ENCODE measurements around the gene POLR2C. TPM values are rescaled to one million over a fixed set of nuclear protein-coding genes. Genes with fewer than 3 reads are reported as not detected.
A peak's percentile ranks its signal among the peaks of the same experiment; 100 is the strongest.

POLR2C gene
- total RNA-seq, 1 donor from 2014 or later = 46.9 TPM

DNA sequence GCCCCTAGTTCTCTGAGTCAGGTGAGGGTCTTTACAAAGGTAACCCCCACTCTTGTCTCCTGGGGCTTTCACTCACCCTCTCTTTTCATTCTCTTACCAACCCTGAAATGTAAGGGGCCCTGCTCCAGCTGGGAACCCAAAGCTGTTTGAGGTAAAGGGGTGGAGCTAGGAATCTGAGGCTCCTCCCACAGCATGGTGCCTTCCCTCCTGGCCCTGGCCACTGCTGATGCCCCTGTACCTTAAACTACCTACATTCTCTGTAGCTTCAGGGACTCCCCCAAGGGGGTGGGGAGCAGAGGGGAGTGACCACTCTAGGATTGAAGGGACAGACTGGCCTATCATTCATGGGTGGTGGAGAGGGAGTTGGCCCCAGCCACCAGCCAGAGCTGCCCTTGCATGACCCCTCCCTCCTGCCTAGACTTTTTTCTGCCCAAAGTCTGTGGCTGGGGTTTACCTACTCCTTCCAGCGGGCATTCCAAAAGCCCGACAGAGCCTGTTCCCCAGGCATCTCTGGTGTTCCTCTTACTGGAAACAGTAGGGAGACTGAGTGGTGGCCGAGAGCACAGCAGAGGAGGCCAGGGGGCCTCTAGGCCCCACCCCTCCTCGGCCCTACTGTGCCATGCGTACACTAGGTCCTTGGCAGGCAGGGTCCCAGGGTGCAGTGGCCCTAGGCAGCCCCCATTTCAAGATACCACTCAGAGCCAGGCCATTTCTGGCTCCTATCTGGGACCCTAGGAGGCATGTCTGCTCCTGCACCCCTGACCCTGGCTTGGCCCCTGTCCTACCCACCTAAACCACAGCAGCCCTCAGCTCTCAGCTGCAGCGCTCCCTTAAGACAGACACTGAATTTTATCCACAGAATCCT is 14.3 kb downstream of the POLR2C start:
- DNase-seq (ENCODE audit: low spot score) = peak; percentile 46
- intact Hi-C loops (cut with DNase I) = loop anchor here (5.0 kb wide), 1 partner anchor 41 kb away; no protein-coding TSS in a partner anchor

DNA sequence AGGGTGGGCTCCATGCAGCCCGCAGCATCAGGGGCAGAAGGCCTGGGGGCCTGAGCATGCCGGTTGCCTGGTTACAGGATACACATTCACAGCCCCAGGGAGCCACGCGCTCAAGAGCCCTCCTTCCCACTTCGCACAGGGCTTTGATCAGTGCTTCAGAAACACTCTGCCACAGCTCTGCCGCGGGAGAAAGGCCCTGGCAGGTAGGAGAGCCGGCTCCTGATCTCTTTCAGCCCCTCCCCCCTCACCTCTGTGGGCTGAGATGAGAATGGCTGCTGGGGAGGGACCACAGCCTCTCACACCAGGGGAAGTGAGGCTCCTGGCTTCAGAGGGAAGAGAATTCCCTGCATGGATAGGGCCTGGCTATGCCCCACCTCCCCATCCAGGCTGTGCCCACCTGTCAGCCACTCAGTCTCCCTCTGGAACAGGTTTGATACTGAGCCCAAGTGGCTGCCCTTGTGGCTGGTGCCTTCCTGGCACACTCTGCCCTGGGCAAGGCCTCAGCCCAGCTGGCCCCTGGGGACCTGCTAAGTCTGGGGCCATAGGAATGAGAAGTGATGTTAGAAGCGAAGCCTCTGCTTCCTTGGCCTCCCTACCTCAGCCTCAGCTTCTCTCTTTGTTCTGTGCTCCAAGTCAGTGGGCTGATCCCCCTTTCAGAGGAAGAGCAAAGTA is 15.2 kb downstream of the POLR2C start:
- DNase-seq (ENCODE audit: low spot score) = peak; percentile 35
- intact Hi-C loops (cut with DNase I) = loop anchor here (5.0 kb wide), 1 partner anchor 40 kb away; no protein-coding TSS in a partner anchor

DNA sequence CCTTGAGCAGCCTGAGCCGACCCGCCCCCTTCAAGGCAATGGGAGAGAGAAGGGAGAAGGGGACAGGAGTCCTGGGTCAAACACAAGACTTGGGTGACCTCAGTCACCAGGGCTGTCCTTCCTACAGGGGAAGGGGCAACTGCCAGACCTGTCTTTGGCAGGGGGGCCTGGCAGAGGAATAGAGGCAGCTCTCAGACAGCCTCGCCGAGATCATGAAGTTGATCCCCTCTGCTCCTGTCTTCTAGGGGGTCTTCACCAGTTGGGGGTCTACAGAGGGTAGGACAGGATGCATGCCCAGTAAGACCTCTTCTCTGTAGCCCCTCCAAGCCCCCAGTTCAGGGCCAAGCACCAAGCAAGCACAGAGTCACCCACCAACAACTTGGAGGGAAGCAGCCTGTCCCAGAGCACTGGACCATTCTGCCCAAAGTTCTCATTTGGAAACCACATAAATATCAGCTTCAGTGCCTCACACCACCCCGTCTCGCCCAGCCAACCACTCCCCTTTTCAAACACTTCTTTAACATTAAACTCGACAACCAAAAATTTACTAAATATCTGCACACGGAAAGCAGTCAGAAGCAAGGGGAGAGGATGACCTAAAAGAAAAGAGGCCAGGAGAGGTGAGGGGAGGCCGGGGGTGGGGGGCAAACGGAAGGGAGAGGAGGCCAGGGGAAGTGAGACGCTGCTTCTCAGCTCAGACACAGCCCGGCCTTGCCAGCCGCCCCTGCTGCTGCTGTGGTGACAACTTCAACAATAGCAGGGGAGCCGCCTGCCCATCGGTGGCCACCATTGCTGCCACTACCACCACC is 16.1 kb downstream of the POLR2C start:
- intact Hi-C loops (cut with DNase I) = loop anchor here (5.0 kb wide), 1 partner anchor 39 kb away; no protein-coding TSS in a partner anchor
- peak; percentile 59 for DNase-seq (ENCODE audit: low spot score)

DNA sequence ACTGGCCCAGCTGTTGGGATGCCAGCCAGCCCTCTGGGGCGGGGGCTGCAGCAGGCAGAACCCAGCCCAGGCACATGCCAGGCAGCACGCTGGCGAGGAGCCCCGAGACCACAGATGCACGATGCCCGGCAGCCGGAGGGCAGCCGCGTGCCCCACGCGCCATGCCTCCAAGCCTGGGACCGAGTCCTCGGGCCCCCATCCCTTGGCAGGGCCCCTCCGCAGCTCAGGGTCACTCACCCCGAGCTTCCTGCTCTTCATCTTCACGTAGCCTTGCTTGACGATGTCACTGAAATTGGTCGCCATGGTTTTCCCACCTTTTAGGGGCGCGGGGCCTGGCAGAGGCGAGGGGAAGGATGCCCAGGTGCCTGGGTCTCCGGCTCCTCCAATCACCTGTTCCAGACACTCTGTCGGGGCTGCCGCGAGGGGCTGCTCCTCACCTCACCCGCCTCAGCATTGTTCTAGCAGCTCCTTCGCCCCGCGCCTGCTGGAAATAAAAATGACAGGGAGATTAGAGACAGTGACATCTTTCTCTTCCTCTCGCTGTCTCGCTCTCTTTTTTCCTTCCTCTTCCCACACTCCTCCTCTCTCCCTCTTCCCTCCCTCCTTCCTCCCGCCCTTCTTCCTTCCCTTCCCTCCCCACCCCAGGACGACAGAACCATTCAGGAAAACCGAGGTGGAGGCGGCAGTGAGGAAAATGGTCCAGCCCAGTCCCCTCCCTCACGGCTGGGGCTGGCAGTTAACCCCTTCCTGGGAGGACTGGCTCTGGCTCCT is 16.9 kb downstream of the POLR2C start:
- peak; percentile 72 for DNase-seq (ENCODE audit: low spot score)

DNA sequence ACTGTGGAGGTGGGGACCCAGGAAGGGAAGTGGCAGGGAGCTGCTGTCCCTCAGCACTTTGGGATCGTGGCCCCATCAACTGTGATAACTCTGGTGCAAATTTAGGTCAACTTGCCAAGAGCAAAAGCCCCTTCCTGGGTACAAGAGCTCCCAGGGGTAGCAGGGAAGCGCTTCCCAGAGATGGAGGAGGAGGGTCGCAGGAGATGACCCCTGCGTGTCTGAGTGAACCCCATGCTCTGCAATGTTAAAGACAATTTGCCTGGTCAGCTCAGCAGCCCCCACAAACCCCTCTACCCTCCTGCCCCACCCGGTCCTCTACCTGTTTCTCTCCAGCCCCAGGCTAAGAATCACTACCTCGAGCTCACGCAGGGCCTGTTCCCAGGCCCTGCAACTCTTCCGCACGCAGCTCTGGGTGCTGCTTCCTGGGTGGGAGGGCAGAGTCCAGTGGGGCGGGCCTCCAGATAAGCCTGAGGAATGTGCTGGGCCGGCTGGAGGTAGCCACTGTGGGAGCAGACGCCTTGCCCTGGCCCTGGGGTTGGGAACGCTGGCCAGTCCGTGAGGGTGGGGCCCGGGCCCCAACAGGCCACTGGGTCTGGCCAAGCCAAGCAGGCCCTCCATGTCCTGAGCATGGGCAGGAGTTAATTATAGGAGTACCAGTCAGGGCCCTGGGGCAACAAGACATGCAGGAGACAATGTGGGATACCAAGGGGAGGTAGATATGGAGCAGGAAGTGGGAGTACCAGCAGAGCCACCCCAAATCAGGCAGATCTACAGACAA is 17.7 kb downstream of the POLR2C start:
- peak; percentile 76 for DNase-seq (ENCODE audit: low spot score)

More for the DNA sequence above, 16.9 kb downstream of the POLR2C start:
- intact Hi-C loops (cut with DNase I) = loop anchor here (5.0 kb wide), 1 partner anchor 38 kb away; no protein-coding TSS in a partner anchor

DNA sequence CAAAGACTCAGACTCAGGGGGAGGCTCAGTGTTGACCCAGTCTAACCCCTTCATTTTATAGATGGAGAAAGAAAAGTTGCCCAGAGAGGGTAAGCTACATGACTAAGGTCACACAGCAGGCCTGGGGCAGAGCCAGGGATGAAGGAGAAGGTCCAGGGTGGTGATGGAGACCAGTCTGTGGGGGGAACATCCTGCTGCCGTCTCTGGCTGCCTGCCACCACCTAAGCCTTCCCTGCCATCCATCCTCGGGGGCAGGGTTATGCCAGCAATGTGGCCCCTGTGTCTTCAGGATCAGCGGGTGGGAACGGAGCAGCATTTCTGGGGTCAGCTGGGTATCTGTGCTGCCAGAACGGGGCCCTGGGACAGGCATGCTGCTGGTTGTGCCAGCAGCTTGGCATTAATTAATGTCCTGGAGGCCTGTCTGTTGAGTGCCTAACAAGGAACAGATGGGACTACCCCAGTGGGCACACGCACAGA is 18.3 kb downstream of the POLR2C start:
- intact Hi-C loops (cut with DNase I) = no loop called here
- DNase-seq (ENCODE audit: low spot score) = peak; percentile 55

More for the DNA sequence above, 17.7 kb downstream of the POLR2C start:
- intact Hi-C loops (cut with DNase I) = loop anchor here (5.0 kb wide), 1 partner anchor 37 kb away; no protein-coding TSS in a partner anchor

DNA sequence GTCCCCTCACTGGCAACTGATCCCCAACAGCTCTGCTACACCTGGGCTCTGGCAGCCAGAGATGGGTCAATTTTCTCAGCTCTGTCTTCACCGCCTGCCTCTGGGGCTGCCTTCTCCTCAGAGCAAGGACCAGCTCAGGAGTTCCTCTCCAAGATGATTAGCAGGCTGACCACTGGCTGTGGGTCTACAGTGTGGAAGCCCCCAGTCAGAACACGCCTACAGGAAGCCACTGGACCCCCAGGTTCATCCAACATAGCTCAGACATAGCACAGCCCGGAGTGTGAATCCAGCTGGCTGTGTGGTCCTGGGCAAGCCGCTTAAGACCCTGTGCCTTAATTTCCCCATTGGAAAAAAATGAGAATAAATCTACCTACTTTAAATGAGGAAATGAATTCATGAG is 18.9 kb downstream of the POLR2C start:
- intact Hi-C loops (cut with DNase I) = no loop called here
- DNase-seq (ENCODE audit: low spot score) = no peak

DNA sequence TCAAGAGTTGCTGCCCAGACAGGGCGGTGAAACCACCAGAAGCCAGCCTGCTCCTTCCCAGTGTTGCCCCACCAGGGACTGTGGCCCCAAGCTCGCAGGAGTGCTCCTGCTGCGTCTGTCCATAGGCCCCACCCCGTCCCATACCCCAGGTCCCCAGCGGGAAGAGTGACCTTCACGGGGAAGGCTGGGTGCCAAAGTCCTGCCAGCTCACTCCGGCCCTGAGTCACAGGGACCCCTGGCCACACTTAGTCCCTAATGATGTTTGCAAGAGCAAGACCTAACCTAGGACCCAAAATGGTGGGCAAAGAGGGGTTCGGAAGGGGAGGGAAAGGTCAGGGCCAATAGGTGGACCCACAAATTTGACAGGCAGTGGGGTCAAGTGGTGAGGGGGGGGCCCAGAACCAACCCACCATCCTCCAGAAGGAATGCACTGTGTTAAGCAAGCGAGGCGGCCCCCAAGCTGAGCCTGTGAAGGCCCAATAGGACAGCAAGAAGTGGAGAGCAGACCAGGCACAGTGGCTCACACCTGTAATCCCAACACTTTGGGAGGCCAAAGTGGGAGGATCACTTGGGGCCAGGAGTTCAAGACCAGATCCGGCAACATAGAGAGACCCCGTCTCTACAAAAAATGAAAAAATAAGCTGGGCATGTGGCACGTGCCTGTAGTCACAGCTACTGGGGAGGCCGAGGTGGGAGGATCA is 20.5 kb downstream of the POLR2C start:
- DNase-seq (ENCODE audit: low spot score) = no peak
- intact Hi-C loops (cut with DNase I) = no loop called here

DNA sequence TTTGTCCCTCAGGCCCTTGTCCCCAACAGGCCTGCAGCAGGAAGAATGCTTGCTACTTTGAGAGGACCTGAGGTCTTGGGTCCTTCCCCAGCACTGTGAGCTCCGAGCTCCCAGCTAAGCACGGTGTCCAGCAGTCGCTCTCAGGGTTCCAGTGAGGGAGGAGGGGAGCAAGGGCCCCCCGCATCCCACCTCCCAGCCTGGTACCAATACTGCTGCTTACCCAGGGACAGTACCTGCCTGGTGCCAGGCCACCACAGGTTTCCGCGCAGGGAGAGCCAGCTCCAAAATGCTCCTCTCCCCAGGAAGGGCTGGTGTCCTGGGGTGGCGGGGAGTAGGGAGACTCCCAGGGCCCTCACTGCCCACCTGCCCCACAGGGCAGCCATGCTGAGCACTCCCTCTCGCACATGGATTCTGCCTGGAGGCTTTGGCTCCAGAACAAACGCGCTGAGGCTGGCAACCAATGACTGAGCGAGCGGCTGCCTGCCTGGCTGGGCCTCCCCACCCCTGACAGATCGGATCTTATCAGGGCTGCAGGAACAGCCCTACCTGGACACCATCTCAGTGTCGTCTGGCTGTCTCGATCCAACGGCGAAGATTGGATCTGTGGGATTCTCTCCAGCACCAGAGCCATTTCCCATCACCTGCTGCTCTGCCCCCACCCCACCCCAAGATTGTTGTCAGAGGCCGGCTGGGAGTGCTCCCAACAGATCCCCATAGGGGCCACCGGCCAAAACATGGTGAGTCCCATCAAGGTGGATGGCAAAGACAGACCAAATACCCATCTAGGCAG is 21.4 kb downstream of the POLR2C start:
- no peak for DNase-seq (ENCODE audit: low spot score)
- intact Hi-C loops (cut with DNase I) = no loop called here

DNA sequence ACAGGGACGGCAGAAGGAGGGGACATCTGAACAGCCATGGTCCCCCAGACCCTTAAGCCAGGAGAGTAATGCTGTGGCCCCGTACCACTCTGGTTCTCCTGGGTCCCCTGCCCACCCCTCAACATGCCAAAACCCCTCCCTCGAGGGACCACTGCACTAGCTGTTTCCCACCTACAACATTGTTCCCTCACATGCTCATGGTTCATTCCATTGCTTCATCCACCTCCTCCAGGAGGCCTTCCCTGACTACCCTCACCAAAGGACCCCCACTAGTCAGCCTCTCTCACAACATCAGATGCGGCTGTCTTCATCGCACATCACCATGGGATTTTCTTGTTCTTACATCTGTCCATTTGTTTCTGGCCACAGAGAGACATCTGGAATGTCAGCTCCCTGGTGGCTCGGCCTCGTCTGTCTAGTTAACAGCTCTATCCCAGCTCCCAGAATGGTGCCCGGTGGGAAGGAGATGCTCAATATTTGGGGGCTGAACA is 22.1 kb downstream of the POLR2C start:
- no peak for DNase-seq (ENCODE audit: low spot score)
- intact Hi-C loops (cut with DNase I) = loop anchor here (5.0 kb wide), 1 partner anchor 37 kb away; the partner anchor contains the start of genes CIAPIN1 and COQ9

DNA sequence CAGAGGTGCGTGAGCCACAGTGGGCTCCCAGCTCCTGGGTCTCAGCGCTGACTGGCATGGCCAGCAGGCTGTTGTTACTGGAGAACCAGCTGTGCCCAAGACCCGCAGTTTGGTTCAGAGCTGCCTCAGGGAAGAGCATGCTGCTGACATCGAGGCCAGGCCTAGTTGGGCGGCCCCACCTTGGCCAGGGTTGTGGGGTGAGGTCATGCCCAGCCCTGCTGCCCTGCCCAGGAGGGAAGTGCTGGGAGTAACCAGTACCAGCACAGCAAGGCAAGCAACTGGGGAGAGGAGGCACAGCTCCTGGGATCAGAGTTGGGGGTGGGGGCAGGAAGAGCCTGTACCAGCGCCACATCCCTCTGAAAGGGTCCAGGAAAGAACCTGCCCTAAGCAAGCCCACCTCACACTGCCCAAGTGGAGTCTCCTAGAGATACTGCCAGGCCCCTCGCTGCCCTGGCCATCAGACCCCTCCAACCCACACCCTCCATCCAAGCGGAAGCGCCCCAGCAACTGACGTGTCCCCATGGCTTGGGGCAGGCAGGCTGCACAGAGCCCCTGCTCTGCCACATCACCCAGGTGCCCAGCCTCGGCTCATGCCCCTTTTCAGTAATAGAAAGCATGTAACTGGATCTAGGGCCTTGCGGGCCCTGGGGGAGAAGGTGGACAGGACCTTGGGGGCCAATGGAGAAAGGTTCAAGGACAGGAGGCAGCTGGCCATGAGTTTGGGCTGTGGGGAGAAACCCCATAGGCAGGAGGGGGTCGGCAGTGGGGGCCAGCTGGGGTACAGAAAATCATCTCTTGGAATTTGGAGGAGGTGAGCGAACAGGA is 22.8 kb downstream of the POLR2C start:
- intact Hi-C loops (cut with DNase I) = loop anchor here (5.0 kb wide), 1 partner anchor 38 kb away; the partner anchor contains the start of genes CIAPIN1 and COQ9
- DNase-seq (ENCODE audit: low spot score) = no peak

DNA sequence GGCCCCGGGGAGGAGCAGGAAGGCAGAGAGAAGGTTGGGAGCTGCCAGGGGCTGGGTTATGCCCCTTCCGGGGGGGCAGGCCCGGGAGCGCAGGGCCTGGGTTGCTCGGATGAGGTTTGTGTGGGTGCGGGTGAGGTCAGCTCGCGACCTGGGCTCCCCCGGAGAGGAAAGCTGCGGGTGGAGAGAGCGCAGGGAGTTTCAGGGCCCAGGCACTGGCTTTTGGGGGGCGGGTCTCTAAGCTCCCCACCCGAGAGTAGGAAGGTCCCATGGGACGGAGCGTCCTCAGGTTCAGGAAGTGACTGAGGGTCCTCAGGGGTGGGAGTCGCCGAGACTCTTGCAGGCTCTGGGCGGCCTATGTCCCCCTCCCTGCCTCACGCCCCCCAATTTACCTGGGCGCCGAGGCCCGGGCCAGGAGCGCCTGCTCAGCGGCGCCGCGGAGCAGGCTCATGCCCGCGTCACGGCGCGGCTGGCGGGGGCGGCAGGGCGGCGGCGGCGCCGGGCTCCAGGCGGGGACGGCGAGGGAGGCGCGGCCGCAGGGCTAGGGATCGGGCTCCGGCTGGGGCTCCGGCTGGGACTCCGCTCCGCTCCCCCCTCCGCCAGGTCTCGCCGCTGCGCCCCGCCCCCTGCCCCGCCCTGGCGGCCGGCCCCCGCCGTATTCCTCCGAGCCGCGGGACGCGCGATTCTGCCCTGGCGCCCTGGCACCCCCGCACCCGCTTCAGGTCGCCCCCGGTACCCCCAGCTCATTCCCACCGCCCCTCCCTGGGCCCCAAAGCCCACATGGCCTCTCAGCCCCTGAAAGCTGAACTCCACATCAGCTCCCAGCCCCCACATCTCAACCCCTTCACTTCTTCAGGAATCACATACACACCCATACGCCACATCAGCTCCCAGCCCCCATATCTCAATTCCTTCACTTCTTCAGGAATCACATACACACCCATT is 23.7 kb downstream of the POLR2C start, which contains the start of gene DOK4:
TSS of gene DOK4 (minus strand) at position 578 of the 942 bp plus-strand sequence. CDS start 6,986 bp downstream, outside the sequence.
- DNase-seq (ENCODE audit: low spot score) = peak; percentile 90
- intact Hi-C loops (cut with DNase I) = loop anchor here (5.0 kb wide), 1 partner anchor 39 kb away; the partner anchor contains the start of genes CIAPIN1 and COQ9

DNA sequence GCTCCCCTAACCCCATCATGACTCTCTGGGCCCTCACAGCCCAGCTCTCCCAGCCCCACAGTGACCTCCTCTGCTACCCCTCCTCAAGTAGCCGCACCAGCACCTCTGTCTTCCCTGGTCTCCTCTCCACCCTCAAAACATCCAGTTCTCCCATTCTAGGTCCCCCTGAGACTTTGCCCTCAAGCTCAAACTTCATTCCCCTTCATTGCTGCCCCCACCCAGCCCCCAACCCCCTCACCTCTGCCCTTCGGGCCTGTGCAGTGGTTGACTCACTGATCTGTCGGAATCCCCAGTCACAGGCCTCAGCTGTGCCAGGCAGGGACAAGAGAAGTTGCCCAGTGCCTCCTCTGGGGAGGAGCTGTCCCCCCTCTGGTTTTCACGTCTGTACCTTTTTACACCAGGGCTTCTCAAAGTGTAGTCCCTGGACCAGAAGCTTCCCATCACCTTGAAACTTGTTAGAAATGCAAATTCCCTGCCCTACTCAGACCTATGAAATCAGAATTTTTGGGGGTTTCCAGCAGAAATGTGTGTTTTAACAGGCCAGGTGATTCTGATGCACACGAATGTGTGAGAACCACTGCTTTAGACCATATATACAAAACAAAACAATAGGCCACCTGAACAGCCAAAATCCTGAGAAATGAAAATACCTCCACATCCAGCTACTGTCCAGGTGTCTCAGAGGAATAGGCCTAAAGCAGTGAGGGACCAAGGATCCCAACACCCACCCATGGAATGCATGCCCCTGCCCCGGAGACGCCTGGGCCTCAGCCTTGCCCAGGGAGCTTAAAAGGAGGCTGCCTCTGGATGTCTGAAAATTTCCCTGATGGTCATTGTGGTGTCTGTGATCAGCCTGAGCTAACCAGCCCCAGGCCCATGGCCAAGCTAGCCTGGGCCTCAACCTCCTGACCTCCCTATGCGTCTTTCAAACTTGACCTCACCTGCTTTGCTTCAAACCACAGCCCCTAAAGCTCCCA is 24.7 kb downstream of the POLR2C start:
- no peak for DNase-seq (ENCODE audit: low spot score)
- intact Hi-C loops (cut with DNase I) = loop anchor here (5.0 kb wide), 1 partner anchor 40 kb away; the partner anchor contains the start of genes CIAPIN1 and COQ9

All from cardiac septum (tissue), 1 donor.